ENCODE results near the gene B3GALT6. TPM values are rescaled to one million over a fixed set of nuclear protein-coding genes. Genes with fewer than 3 reads are reported as not detected.
A peak's percentile ranks its signal among the peaks of the same experiment; 100 is the strongest.

The B3GALT6 gene
- total and polyA plus RNA-seq, 7 experiments from 2014 or later, result 7.2 to 29.0 (median 12.7) TPM

- H3K27ac Mint-ChIP-seq, result peak overlapping the region in 1 of 9 donors; percentile 70
- DNase-seq (no peak), ATAC-seq (no peak)
- no peaks in the 10 kb centered on the region for H3K27me3 Mint-ChIP-seq
- no peaks in the 10 kb centered on the region for H3K27me3 ChIP-seq (ENCODE audit: control insufficient read depth in 2 of 2, insufficient read depth in 2 of 2, low read length in 2 of 2)
- no peaks in the 10 kb centered on the region for H3K4me1 ChIP-seq (ENCODE audit: control insufficient read depth in 2 of 2, insufficient read depth in 2 of 2, low read length in 2 of 2)
- H3K4me1 Mint-ChIP-seq, result peaks cover 15 to 23% (median 19%) of the 10 kb centered on the region in 7 donors
- no peaks in the 10 kb centered on the region for H3K9me3 ChIP-seq (ENCODE audit: control insufficient read depth in 2 of 3, low read length in 3 of 3)
- peaks cover 0 to 62% (median 10%) of the 10 kb centered on the region in 3 experiments for H3K36me3 ChIP-seq (ENCODE audit: control insufficient read depth in 2 of 3, insufficient read depth in 3 of 3, low read length in 3 of 3)
- POLR2A ChIA-PET, result no interaction called here
- intact Hi-C loops (cut with micrococcal nuclease), result no loop called here
- H3K4me3 ChIP-seq (ENCODE audit: low read length), result no peak overlapping the region
- peaks cover 0 to 25% (median 5%) of the 10 kb centered on the region in 5 donors for H3K36me3 Mint-ChIP-seq
- CTCF ChIA-PET, result interaction anchor here (1.3 to 2.1 kb wide), 2 partner anchors 12 to 140 kb away, joined by 3 to 6 read pairs; partner anchors contain the start of gene UBE2J2
- peaks cover 0 to 2% (median 0%) of the 10 kb centered on the region in 11 donors for H3K9me3 Mint-ChIP-seq
- H3K4me3 Mint-ChIP-seq, result peak overlapping the region in 1 of 10 donors; percentile 16
- H3K27ac ChIP-seq (ENCODE audit: low read depth, low read length), result no peak overlapping the region
Observed at GRCh38 chr1:1262071-1262470, 30.0 kb downstream of the B3GALT6 start.

GRCh38 chr1:1262758-1263157 is 30.7 kb downstream of the B3GALT6 start:
- H3K4me1 ChIP-seq (ENCODE audit: control insufficient read depth in 2 of 2, insufficient read depth in 2 of 2, low read length in 2 of 2), result no peaks in the 10 kb centered on the region
- no peaks in the 10 kb centered on the region for H3K27me3 Mint-ChIP-seq
- peaks cover 0 to 2% (median 0%) of the 10 kb centered on the region in 11 donors for H3K9me3 Mint-ChIP-seq
- CTCF ChIA-PET, result interaction anchor here (2.1 kb wide), 1 partner anchor 141 kb away, joined by 6 read pairs; no protein-coding TSS in a partner anchor
- H3K9me3 ChIP-seq (ENCODE audit: control insufficient read depth in 2 of 3, low read length in 3 of 3), result no peaks in the 10 kb centered on the region
- no peak overlapping the region for H3K4me3 Mint-ChIP-seq
- no peak for DNase-seq
- peaks cover 12 to 26% (median 19%) of the 10 kb centered on the region in 7 donors for H3K4me1 Mint-ChIP-seq
- peaks cover 0 to 68% (median 10%) of the 10 kb centered on the region in 3 experiments for H3K36me3 ChIP-seq (ENCODE audit: control insufficient read depth in 2 of 3, insufficient read depth in 3 of 3, low read length in 3 of 3)
- ATAC-seq, result no peak
- intact Hi-C loops (cut with micrococcal nuclease), result no loop called here
- POLR2A ChIA-PET, result no interaction called here
- H3K27me3 ChIP-seq (ENCODE audit: control insufficient read depth in 2 of 2, insufficient read depth in 2 of 2, low read length in 2 of 2), result no peaks in the 10 kb centered on the region
- no peak overlapping the region for H3K4me3 ChIP-seq (ENCODE audit: low read length)
- H3K27ac ChIP-seq (ENCODE audit: low read depth, low read length), result no peak overlapping the region
- peaks cover 0 to 25% (median 5%) of the 10 kb centered on the region in 5 donors for H3K36me3 Mint-ChIP-seq
- peak overlapping the region in 2 of 9 donors; percentile 22 to 55 for H3K27ac Mint-ChIP-seq

- peaks cover 0 to 29% (median 5%) of the 10 kb centered on the region in 5 donors for H3K36me3 Mint-ChIP-seq
Observed at GRCh38 chr1:1264026-1264425, 32.0 kb downstream of the B3GALT6 start.

GRCh38 chr1:1264868-1265272 is 32.8 kb downstream of the B3GALT6 start:
- intact Hi-C loops (cut with micrococcal nuclease), result loop anchor here in 1 of 2 donors (2.0 kb wide), 1 partner anchor 142 kb away; no protein-coding TSS in a partner anchor
- ChIA-PET CTCF (no interaction called here), POLR2A (no interaction called here)
- peaks cover 0 to 67% (median 10%) of the 10 kb centered on the region in 3 experiments for H3K36me3 ChIP-seq (ENCODE audit: control insufficient read depth in 2 of 3, insufficient read depth in 3 of 3, low read length in 3 of 3)
- no peak overlapping the region for H3K27ac ChIP-seq (ENCODE audit: low read depth, low read length)
- no peaks in the 10 kb centered on the region for H3K9me3 ChIP-seq (ENCODE audit: control insufficient read depth in 2 of 3, low read length in 3 of 3)
- H3K4me3 Mint-ChIP-seq, result peak overlapping the region in 1 of 10 donors; percentile 20
- H3K4me1 Mint-ChIP-seq, result peaks cover 10 to 33% (median 21%) of the 10 kb centered on the region in 7 donors
- ATAC-seq (peak; percentile 31), DNase-seq (peak in 1 of 9 donors; percentile 18)
- H3K27ac Mint-ChIP-seq, result peak overlapping the region in 1 of 9 donors; percentile 46
- peaks cover 0 to 2% of the 10 kb centered on the region in 2 donors for H3K4me1 ChIP-seq (ENCODE audit: control insufficient read depth in 2 of 2, insufficient read depth in 2 of 2, low read length in 2 of 2)
- H3K27me3 Mint-ChIP-seq, result no peaks in the 10 kb centered on the region
- H3K4me3 ChIP-seq (ENCODE audit: low read length), result no peak overlapping the region
- no peaks in the 10 kb centered on the region for H3K27me3 ChIP-seq (ENCODE audit: control insufficient read depth in 2 of 2, insufficient read depth in 2 of 2, low read length in 2 of 2)
- peaks cover 0 to 2% (median 0%) of the 10 kb centered on the region in 11 donors for H3K9me3 Mint-ChIP-seq
- peaks cover 0 to 29% (median 5%) of the 10 kb centered on the region in 5 donors for H3K36me3 Mint-ChIP-seq

More at GRCh38 chr1:1264026-1264425, 32.0 kb downstream of the B3GALT6 start:
- intact Hi-C loops (cut with micrococcal nuclease), result loop anchor here in 1 of 2 donors (2.0 kb wide), 1 partner anchor 141 kb away; no protein-coding TSS in a partner anchor
- H3K4me3 Mint-ChIP-seq, result no peak overlapping the region
- ChIA-PET POLR2A (no interaction called here), CTCF (no interaction called here)
- no peak overlapping the region for H3K27ac ChIP-seq (ENCODE audit: low read depth, low read length)
- no peaks in the 10 kb centered on the region for H3K27me3 ChIP-seq (ENCODE audit: control insufficient read depth in 2 of 2, insufficient read depth in 2 of 2, low read length in 2 of 2)
- H3K4me1 ChIP-seq (ENCODE audit: control insufficient read depth in 2 of 2, insufficient read depth in 2 of 2, low read length in 2 of 2), result no peaks in the 10 kb centered on the region
- peaks cover 0 to 2% (median 0%) of the 10 kb centered on the region in 11 donors for H3K9me3 Mint-ChIP-seq
- no peaks in the 10 kb centered on the region for H3K9me3 ChIP-seq (ENCODE audit: control insufficient read depth in 2 of 3, low read length in 3 of 3)
- peak overlapping the region in 1 of 9 donors; percentile 55 for H3K27ac Mint-ChIP-seq
- DNase-seq (no peak), ATAC-seq (no peak)
- H3K27me3 Mint-ChIP-seq, result no peaks in the 10 kb centered on the region
- H3K4me3 ChIP-seq (ENCODE audit: low read length), result no peak overlapping the region
- H3K4me1 Mint-ChIP-seq, result peaks cover 11 to 30% (median 20%) of the 10 kb centered on the region in 7 donors
- H3K36me3 ChIP-seq (ENCODE audit: control insufficient read depth in 2 of 3, insufficient read depth in 3 of 3, low read length in 3 of 3), result peaks cover 0 to 76% (median 10%) of the 10 kb centered on the region in 3 experiments

GRCh38 chr1:1267488-1268283 is 35.6 kb downstream of the B3GALT6 start:
- H3K27me3 Mint-ChIP-seq, result no peaks in the 10 kb centered on the region
- peaks cover 21 to 46% (median 32%) of the 10 kb centered on the region in 7 donors for H3K4me1 Mint-ChIP-seq
- ATAC-seq (no peak), DNase-seq (no peak)
- no peak overlapping the region for H3K4me3 ChIP-seq (ENCODE audit: low read length)
- H3K27ac Mint-ChIP-seq, result peak overlapping the region in 1 of 9 donors; percentile 55
- ChIA-PET CTCF (no interaction called here), POLR2A (interaction anchor here (1.0 kb wide), 1 partner anchor 17 kb away, joined by 3 read pairs; no protein-coding TSS in a partner anchor)
- H3K27me3 ChIP-seq (ENCODE audit: control insufficient read depth in 2 of 2, insufficient read depth in 2 of 2, low read length in 2 of 2), result no peaks in the 10 kb centered on the region
- peaks cover 0 to 18% (median 0%) of the 10 kb centered on the region in 5 donors for H3K36me3 Mint-ChIP-seq
- H3K9me3 ChIP-seq (ENCODE audit: control insufficient read depth in 2 of 3, low read length in 3 of 3), result no peaks in the 10 kb centered on the region
- H3K9me3 Mint-ChIP-seq, result peaks cover 0 to 2% (median 0%) of the 10 kb centered on the region in 11 donors
- no peak overlapping the region for H3K27ac ChIP-seq (ENCODE audit: low read depth, low read length)
- intact Hi-C loops (cut with micrococcal nuclease), result no loop called here
- no peak overlapping the region for H3K4me3 Mint-ChIP-seq
- peaks cover 24 to 30% of the 10 kb centered on the region in 2 donors for H3K4me1 ChIP-seq (ENCODE audit: control insufficient read depth in 2 of 2, insufficient read depth in 2 of 2, low read length in 2 of 2)
- H3K36me3 ChIP-seq (ENCODE audit: control insufficient read depth in 2 of 3, insufficient read depth in 3 of 3, low read length in 3 of 3), result peaks cover 0 to 52% (median 7%) of the 10 kb centered on the region in 3 experiments

GRCh38 chr1:1268284-1268682 is 36.2 kb downstream of the B3GALT6 start:
- Mint-ChIP-seq H3K9me3 (peaks cover 0 to 2% (median 0%) of the 10 kb centered on the region in 11 donors), H3K4me3 (no peak overlapping the region), H3K27me3 (no peaks in the 10 kb centered on the region), H3K27ac (peak overlapping the region in 2 of 9 donors; percentile 38 to 55), H3K36me3 (peaks cover 0 to 15% (median 0%) of the 10 kb centered on the region in 5 donors), H3K4me1 (peaks cover 21 to 49% (median 35%) of the 10 kb centered on the region in 7 donors)
- Histone ChIP-seq H3K4me3 (ENCODE audit: low read length) (no peak overlapping the region), H3K27ac (ENCODE audit: low read depth, low read length) (no peak overlapping the region), H3K36me3 (ENCODE audit: control insufficient read depth in 2 of 3, insufficient read depth in 3 of 3, low read length in 3 of 3) (peaks cover 0 to 46% (median 1%) of the 10 kb centered on the region in 3 experiments), H3K4me1 (ENCODE audit: control insufficient read depth in 2 of 2, insufficient read depth in 2 of 2, low read length in 2 of 2) (peaks cover 28 to 33% of the 10 kb centered on the region in 2 donors), H3K27me3 (ENCODE audit: control insufficient read depth in 2 of 2, insufficient read depth in 2 of 2, low read length in 2 of 2) (no peaks in the 10 kb centered on the region), H3K9me3 (ENCODE audit: control insufficient read depth in 2 of 3, low read length in 3 of 3) (no peaks in the 10 kb centered on the region)
- intact Hi-C loops (cut with micrococcal nuclease), result no loop called here
- ChIA-PET CTCF (no interaction called here), POLR2A (interaction anchor here (1.0 kb wide), 1 partner anchor 17 kb away, joined by 3 read pairs; no protein-coding TSS in a partner anchor)
- DNase-seq, result no peak
- ATAC-seq, result no peak
